GM12864 (cell line): ENCODE results near the gene GNA12.

Source experiments
- DNase-seq: peaks from one replicate; pipeline ENCODE4 v3.0.0-alpha.2; 2011; ENCODE audit warnings: low read depth
- H3K4me3 ChIP-seq: 2 replicates; pipeline ENCODE4 v1.5.1; 2011; ENCODE audit warnings: mild to moderate bottlenecking, low read depth, low read length, control low read depth
- CTCF ChIP-seq: IDR thresholded peaks from 2 replicates; pipeline ENCODE4 v1.5.1; 2011; ENCODE audit warnings: low read depth, mild to moderate bottlenecking, moderate library complexity, low read length, control low read depth, inconsistent platforms; ENCODE audit errors: missing control alignments

The GNA12 gene

GRCh38 chr7:2814186-2814945 is 29.7 kb downstream of the GNA12 start:
- no peak for DNase-seq
- no peak for TF ChIP-seq CTCF
- no peak overlapping the region for H3K4me3 ChIP-seq

GRCh38 chr7:2813350-2814185 is 30.5 kb downstream of the GNA12 start:
- no peak for DNase-seq
- H3K4me3 ChIP-seq: no peak overlapping the region
- no peak for TF ChIP-seq CTCF

- no peak overlapping the region for H3K4me3 ChIP-seq
- TF ChIP-seq CTCF: no peak
- no peak for DNase-seq
These were observed 31.3 kb downstream of the GNA12 start for GRCh38 chr7:2812831-2813230.

GRCh38 chr7:2812114-2812487 is 32.0 kb downstream of the GNA12 start:
- TF ChIP-seq CTCF: no peak
- no peak for DNase-seq
- H3K4me3 ChIP-seq: no peak overlapping the region

- TF ChIP-seq CTCF: no peak
- no peak for DNase-seq
- no peak overlapping the region for H3K4me3 ChIP-seq
These were observed 32.5 kb downstream of the GNA12 start for GRCh38 chr7:2811476-2812113.

- TF ChIP-seq CTCF: no peak
- no peak overlapping the region for H3K4me3 ChIP-seq
These were observed 33.3 kb downstream of the GNA12 start for GRCh38 chr7:2810682-2811415.

More at GRCh38 chr7:2810682-2811415, 33.3 kb downstream of the GNA12 start:
- no peak for DNase-seq
